ENCODE results near the gene C1orf167.
A peak's percentile ranks its signal among the peaks of the same experiment; 100 is the strongest.

Gene C1orf167

GRCh38 chr1:11835441-11836225 lies 73.6 kb downstream of the C1orf167 start:
- no peak for DNase-seq (ENCODE audit: low read depth in 4 of 4, low spot score in 1 of 4)

GRCh38 chr1:11836955-11837766 lies 75.2 kb downstream of the C1orf167 start:
- no peak for DNase-seq (ENCODE audit: low read depth in 4 of 4, low spot score in 1 of 4)

- no peak for DNase-seq (ENCODE audit: low read depth in 4 of 4, low spot score in 1 of 4)
Observed at GRCh38 chr1:11837767-11838348, 75.9 kb downstream of the C1orf167 start.

GRCh38 chr1:11838349-11839272 lies 76.6 kb downstream of the C1orf167 start:
- peak; percentile 46 to 65 (median 54) for DNase-seq (ENCODE audit: low read depth in 4 of 4, low spot score in 1 of 4)
